ENCODE measurements around the gene SMOC2.

SMOC2 gene

DNA sequence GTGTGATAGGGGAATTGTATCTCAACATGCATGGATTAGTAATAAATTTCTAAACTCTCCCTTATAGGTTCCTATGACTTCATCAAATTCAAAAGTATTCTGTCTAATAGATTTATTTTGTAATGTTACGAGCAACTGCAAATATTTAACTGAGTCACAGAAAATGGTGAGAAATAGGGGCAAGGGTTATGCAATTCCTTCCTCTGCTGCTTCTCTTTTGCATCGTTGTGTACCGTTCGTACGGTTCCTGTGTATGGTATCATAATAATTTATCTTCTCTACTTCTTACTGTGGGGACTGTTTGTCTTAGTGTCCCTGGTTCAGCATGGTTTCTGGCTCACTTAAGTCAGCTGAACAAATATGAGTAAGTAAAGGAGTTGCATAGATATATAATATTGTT, 44.8 kb downstream of the SMOC2 start:
- no peak for DNase-seq (ENCODE audit: low read depth in 3 of 3)

DNA sequence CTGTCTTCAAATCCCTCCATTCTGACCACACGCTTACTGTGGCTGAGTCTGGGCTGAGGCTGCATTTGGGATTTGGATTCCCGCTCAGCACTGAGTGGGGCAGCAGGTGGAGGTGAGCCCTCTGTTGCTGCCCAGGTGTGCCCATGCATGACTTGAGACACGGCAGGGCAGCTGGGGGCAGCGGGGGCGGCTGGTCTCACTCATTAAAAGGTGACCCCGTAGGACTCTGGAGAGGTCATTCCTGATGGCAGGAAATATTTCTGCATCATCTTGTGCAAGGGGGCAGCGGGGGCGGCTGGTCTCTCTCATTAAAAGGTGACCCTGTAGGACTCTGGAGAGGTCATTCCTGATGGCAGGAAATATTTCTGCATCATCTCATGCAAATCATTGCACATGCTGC, 49.8 kb downstream of the SMOC2 start:
- no peak for DNase-seq (ENCODE audit: low read depth in 3 of 3)

DNA sequence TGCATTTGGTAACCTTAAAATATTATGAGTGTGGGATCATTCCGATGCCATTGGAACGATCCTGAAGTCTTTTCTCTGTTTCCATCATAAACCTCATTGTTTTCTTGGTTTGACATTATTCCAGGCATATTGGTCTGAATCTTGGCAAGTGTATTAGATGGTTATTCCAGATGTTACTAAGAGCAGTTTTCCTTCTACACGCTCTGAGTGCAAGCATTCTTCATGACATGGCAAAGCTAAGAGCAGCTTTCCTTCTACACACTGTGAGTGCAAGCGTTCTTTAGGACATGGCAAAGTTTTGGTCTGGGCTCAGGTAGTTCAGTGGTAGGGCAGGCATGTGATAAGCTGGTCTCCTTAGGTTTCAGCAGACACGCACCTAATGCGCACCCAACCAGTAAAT, 53.0 kb downstream of the SMOC2 start:
- no peak for DNase-seq (ENCODE audit: low read depth in 3 of 3)

DNA sequence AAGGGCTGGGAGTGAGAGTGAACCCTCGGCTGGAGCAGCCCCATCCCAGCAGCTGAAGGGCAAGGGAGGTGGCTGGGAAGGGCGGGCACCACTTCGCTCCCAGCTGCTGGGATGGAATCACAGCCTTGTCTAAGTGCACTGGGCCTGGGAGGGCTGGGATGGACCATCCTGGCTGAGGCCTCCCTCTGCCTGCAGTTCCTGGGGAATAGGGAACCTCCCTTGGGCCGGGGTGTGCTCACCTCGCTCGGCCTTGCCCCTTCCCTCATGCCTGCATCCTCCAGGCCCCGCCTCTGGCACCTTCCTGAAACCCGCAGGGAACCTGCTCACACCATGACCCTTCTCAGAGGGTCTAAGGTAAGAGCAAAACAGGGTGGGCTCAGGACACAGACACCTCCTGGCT, 53.7 kb downstream of the SMOC2 start:
- DNase-seq (ENCODE audit: low read depth in 3 of 3) = no peak

- DNase-seq (ENCODE audit: low read depth in 3 of 3) = no peak
Measured at GRCh38 chr6:168495133-168495532, 54.1 kb downstream of the SMOC2 start.

GRCh38 chr6:168495636-168496035, 54.7 kb downstream of the SMOC2 start:
- no peak for DNase-seq (ENCODE audit: low read depth in 3 of 3)

- DNase-seq (ENCODE audit: low read depth in 3 of 3) = no peak
Measured at GRCh38 chr6:168496139-168496996, 55.4 kb downstream of the SMOC2 start.

DNA sequence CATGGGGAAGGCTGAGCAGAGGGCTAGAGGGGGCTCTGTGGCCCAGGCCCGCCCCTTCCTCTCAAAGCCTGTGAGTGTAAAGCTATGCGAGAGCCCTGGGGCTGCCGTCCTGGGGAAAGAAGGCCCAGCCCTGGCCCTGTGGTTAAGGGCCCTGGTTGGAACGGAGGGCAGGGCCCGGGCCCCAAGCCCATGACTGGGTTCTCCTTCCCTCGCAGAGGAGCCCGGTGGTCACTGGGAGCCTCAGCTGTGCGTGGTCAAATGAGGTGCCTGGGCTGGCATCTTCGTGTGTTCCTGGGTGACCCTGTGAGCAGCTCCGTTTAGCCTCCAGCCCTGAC, 56.0 kb downstream of the SMOC2 start:
- DNase-seq (ENCODE audit: low read depth in 3 of 3) = no peak

DNA sequence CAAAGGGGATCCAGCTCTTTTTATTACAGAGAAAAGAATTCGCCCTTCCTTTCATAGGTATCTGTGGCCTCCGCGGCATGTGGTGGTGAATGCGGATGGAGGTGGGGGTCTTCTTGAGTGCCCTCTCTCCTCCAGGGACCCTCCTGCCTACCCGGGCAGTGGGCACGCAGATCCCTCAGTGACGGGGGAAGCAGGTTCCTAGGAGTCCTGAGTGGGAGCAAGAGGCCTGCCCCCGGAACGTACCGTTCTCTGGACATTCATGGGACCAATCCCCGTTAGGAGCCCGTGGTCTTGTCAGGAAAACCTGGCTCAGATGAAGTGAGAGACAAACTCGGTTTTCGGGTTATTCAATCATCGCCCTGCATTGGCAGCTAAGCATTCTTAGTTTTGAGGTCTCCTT, 56.4 kb downstream of the SMOC2 start:
- no peak for DNase-seq (ENCODE audit: low read depth in 3 of 3)

GRCh38 chr6:168498161-168498843, 57.3 kb downstream of the SMOC2 start:
- DNase-seq (ENCODE audit: low read depth in 3 of 3) = no peak

DNA sequence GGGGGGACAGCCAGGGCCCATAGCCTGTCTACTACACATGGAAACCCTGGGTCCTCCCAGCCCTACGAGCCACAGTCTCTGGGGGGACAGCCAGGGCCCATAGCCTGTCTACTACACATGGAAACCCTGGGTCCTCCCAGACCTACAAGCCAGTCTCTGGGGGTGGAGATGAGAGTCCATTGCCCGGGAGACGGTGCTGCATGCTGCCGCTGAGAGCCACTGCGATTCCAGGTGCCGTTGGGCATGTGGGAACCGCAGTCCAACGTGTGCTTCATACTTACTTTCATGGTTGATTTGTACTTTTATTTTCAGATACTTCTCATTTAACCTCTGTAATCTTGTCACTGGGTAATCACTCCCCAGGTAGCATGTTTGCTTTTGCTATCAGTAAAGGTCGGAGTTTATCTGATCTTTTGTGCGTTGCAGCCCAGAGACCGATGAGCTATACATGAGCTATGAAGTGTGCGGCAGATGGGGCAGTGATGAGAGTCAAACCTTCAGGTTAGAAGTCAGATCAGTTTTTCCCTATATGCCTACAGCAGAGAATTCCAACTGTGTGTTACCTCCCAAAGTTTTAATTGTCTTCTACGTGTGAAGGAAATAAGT, 58.2 kb downstream of the SMOC2 start:
- no peak for DNase-seq (ENCODE audit: low read depth in 3 of 3)

DNA sequence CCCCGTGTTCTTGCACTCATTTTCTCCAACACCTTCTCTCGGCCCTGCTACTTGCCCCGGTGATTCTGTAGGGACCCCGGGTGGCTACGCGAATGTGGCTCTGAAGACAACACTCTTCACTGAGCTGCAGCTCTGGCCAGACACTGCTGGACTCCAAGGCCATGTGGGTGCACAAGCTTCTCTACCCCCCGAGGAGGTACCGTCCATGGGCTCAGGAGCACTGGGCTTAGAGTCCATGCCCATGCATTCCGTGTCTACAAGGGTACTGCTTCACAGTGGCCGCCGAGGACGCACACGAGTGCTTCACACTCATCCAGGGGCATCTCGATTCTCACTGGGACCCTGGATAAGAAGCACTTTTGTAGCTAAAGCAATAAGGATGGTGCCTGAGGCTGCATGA, 59.5 kb downstream of the SMOC2 start:
- DNase-seq (ENCODE audit: low read depth in 3 of 3) = no peak

DNA sequence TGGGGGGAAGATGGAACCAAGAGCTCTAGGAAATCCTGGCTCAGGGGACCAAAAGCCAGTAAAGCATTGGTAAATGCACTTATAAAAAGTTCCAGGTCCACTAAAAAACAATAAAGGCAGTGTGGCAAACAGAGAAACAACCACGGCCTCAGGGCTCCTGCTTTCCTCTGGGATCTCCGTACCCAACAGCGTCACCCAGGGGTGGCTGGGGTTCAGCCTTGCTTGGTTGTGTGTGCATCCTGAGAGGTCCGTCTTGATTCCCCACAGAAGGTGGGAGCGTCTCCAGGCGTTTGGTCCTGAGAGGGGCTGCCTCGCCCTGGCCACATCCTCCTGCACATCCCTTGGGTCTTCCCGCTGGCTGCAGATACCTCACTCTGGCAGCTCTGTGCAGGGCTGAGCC, 60.6 kb downstream of the SMOC2 start:
- DNase-seq (ENCODE audit: low read depth in 3 of 3) = no peak

GRCh38 chr6:168504366-168504765, 63.4 kb downstream of the SMOC2 start:
- no peak for DNase-seq (ENCODE audit: low read depth in 3 of 3)

- no peak for DNase-seq (ENCODE audit: low read depth in 3 of 3)
Measured at GRCh38 chr6:168506460-168506859, 65.5 kb downstream of the SMOC2 start.

- no peak for DNase-seq (ENCODE audit: low read depth in 3 of 3)
Measured at GRCh38 chr6:168507297-168507696, 66.3 kb downstream of the SMOC2 start.

GRCh38 chr6:168507730-168508129, 66.7 kb downstream of the SMOC2 start:
- DNase-seq (ENCODE audit: low read depth in 3 of 3) = no peak

GRCh38 chr6:168508903-168509302, 67.9 kb downstream of the SMOC2 start:
- no peak for DNase-seq (ENCODE audit: low read depth in 3 of 3)

DNA sequence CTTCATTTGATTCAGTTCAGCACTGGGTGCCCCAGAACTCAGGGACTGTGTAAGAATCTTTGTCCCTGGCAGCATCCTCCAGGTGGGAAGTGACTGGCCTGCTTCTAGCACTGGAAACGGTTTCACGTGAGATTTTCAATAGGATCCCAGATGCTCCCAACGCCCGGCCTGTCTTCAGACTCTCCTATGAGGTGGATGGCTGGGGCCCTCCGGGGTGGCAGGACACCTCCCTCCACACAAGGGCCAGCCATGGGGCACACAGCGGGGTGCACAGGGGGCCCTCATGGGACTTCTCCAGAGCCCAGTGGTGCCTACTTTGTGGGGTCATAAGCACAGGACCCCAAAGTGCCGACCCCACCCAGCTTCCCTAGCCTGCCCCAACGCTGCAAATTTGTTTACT, 72.8 kb downstream of the SMOC2 start:
- no peak for DNase-seq (ENCODE audit: low read depth in 3 of 3)

DNA sequence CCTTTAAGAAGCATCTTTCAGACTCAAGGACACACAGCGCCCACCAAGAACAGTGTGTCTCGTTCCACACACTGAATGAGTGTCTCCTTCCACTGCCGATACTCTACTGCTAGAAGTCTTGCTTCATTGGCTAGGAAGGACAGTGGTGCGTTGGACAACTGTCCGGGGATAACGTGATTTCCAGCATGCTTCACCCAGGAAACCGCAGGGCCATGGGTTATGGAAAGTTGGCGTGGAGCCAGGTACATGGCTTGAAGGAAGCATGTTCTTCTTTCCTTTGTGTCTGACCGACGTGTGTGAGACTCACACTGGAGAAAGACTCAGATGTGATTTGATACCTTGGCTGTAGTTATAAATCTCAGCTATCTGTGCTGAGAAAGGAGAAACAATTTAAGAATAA, 73.2 kb downstream of the SMOC2 start:
- no peak for DNase-seq (ENCODE audit: low read depth in 3 of 3)

DNA sequence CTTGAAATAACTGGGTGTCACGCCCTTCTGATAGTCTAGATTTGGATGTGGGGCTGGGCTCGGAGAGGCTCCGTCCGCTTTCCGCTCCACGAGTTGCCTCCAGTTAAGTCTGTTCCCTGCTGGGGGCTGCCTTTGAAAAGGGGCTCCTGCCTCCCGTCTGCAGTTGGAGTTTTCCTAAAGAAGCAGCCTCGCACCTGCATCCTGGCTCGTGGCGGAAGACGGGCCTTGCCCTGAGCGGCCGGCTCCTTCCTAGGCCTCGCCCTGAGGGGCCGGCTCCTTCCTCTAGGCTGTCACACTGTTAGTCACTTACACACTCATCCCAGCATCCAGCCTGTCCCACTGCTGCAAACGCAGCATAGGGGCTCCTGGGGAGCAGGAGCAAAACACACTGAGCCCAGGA, 74.4 kb downstream of the SMOC2 start:
- DNase-seq (ENCODE audit: low read depth in 3 of 3) = no peak

- no peak for DNase-seq (ENCODE audit: low read depth in 3 of 3)
Measured at GRCh38 chr6:168516944-168517741, 76.2 kb downstream of the SMOC2 start.
